GM12878 (cell line): ENCODE data around the gene MAZ. TPM values are rescaled to one million over a fixed set of nuclear protein-coding genes. Genes with fewer than 3 reads are reported as not detected.

Experiments
- ATAC-seq: fragments of 200-7000 bp; cut with Tn5 transposase; 3 replicates; pipeline ENCODE4 v1.9.1; 2020; ENCODE audit warnings: mild to moderate bottlenecking, moderate library complexity
- BruUV-seq: library from RNA; stranded (reverse); fragments of 400-500 nt; replicated peaks from 2 replicates; lab custom pipeline; 2021; lab: Mats Ljungman, UMichigan
- CTCF ChIA-PET: fragments of 300-600 bp; sonication (Branson Sonifier 250); formaldehyde crosslinking; extraction: SDS; loops from one replicate; lab custom pipeline; 2021; ENCODE audit warnings: inconsistent platforms; lab: Yijun Ruan, JAX
- POLR2A ChIA-PET: fragments of 350-600 bp; formaldehyde crosslinking; extraction: SDS; loops from one replicate; lab custom pipeline; 2021; ENCODE audit warnings: inconsistent platforms; lab: Charles Lee
- RAD21 ChIA-PET: fragments of 300-600 bp; sonication (Branson Sonifier 250); formaldehyde crosslinking; loops from one replicate; lab custom pipeline; 2023; ENCODE audit warnings: antibody characterized with exemption; ENCODE audit not compliant: unreplicated experiment; lab: Charles Lee
- SMC1A ChIA-PET: fragments of 300-600 bp; sonication (Branson Sonifier 250); formaldehyde crosslinking; loops from one replicate; lab custom pipeline; 2023; ENCODE audit not compliant: unreplicated experiment, uncharacterized antibody; lab: Charles Lee
- DNase-seq: peaks from one replicate; pipeline ENCODE4 v3.0.0-alpha.2; 2011; ENCODE audit warnings: low read depth, low spot score
- FAIRE-seq: peaks from 3 replicates; lab custom pipeline; 2011; peaks lifted over from hg19 to GRCh38; lab: Jason Lieb, UNC
- H2AFZ ChIP-seq: 2 replicates; pipeline ENCODE4 v1.6.0; 2011; ENCODE audit warnings: low read depth, low read length, control low read depth; ENCODE audit not compliant: control insufficient read depth
- H3K27ac ChIP-seq: 2 replicates; pipeline ENCODE4 v1.5.1; 2011; ENCODE audit warnings: control low read depth; ENCODE audit not compliant: control insufficient read depth, insufficient read depth
- H3K27me3 ChIP-seq, 2 experiments: replicated peaks in 1 of 2; 2 replicates each; pipeline versions ENCODE4 v1.6.0 to v1.6.1; 2011; ENCODE audit warnings: low read length in 1 of 2; ENCODE audit not compliant: control insufficient read depth in 2 of 2, insufficient read depth in 2 of 2
- H3K36me3 ChIP-seq, 2 experiments: 2 replicates each; pipeline ENCODE4 v1.5.1; 2011; ENCODE audit warnings: low read length in 1 of 2; ENCODE audit not compliant: control insufficient read depth in 2 of 2, insufficient read depth in 2 of 2
- H3K4me1 ChIP-seq: 2 replicates; pipeline ENCODE4 v1.6.1; 2011; ENCODE audit warnings: mild to moderate bottlenecking, low read length, moderate library complexity, mixed read lengths; ENCODE audit not compliant: control insufficient read depth, insufficient read depth
- H3K4me2 ChIP-seq: 2 replicates; pipeline ENCODE4 v1.6.0; 2011; ENCODE audit warnings: control low read depth; ENCODE audit not compliant: control insufficient read depth, insufficient read depth
- H3K4me3 ChIP-seq: fragments of 200-600 bp; sonication (generic); 2 replicates; pipeline ENCODE4 v1.5.1; 2016
- H3K79me2 ChIP-seq: 2 replicates; pipeline ENCODE4 v1.6.0; 2011; ENCODE audit warnings: low read length; ENCODE audit not compliant: control insufficient read depth, insufficient read depth
- H3K9ac ChIP-seq: 2 replicates; pipeline ENCODE4 v1.8.0; 2011; ENCODE audit warnings: low read length, control low read depth, mixed read lengths; ENCODE audit not compliant: control insufficient read depth, insufficient read depth
- H3K9me3 ChIP-seq: replicated peaks from 3 replicates; pipeline ENCODE4 v1.5.1; 2011; ENCODE audit warnings: mild to moderate bottlenecking, low read length; ENCODE audit not compliant: control insufficient read depth, insufficient read depth
- H4K20me1 ChIP-seq: 2 replicates; pipeline ENCODE4 v1.6.0; 2011; ENCODE audit not compliant: control insufficient read depth, insufficient read depth
- ASH2L ChIP-seq: fragments of 300-600, 200-600 bp; sonication (generic); IDR thresholded peaks from 2 replicates; pipeline ENCODE4 v1.6.1; 2017; ENCODE audit warnings: low read depth, mild to moderate bottlenecking, borderline replicate concordance
- CHD4 ChIP-seq: fragments of 200-600 bp; sonication (generic); IDR thresholded peaks from 2 replicates; pipeline ENCODE4 v1.6.1; 2016; ENCODE audit warnings: mild to moderate bottlenecking
- FOXK2 ChIP-seq: fragments of 450-650 bp; IDR thresholded peaks from 2 replicates; pipeline ENCODE4 v1.6.1; 2017; ENCODE audit warnings: mild to moderate bottlenecking, moderate library complexity
- FOXM1 ChIP-seq: IDR thresholded peaks from 2 replicates; pipeline ENCODE4 v1.6.1; 2012; ENCODE audit warnings: low read depth, mild to moderate bottlenecking, inconsistent platforms, low read length, moderate library complexity
- KLF5 ChIP-seq: fragments of 450-650 bp; IDR thresholded peaks from 2 replicates; pipeline ENCODE4 v1.6.1; 2014; ENCODE audit warnings: mild to moderate bottlenecking; ENCODE audit not compliant: partially characterized antibody
- NBN ChIP-seq: fragments of 450-650 bp; IDR thresholded peaks from 2 replicates; pipeline ENCODE4 v1.6.1; 2016
- NR2C2 ChIP-seq: IDR thresholded peaks from 2 replicates; pipeline ENCODE4 v1.6.1; 2011; ENCODE audit warnings: borderline replicate concordance, low read depth; ENCODE audit not compliant: control insufficient read depth, insufficient read length
- RFX5 ChIP-seq: IDR thresholded peaks from 2 replicates; pipeline ENCODE4 v1.6.1; 2011; ENCODE audit warnings: low read depth, low read length, improper control_type of control experiment
- YY1 ChIP-seq: IDR thresholded peaks from 2 replicates; pipeline ENCODE4 v1.6.1; 2011; ENCODE audit warnings: low read depth, mild to moderate bottlenecking, low read length
- WGBS: methylation state at CpG from one replicate; pipeline ENCODE4 v1.1.6; 2016; ENCODE audit warnings: low lambda C conversion rate; ENCODE audit not compliant: insufficient replicate concordance, insufficient coverage; ENCODE audit errors: missing lambda C conversion rate; 5-methylcytosine and 5-hydroxymethylcytosine counted together
- in situ Hi-C: fragments of 300-500 bp; cut with MboI; formaldehyde crosslinking; loops from 9 replicates; pipeline ENCODE4 v1.14.3; 2018; ENCODE audit warnings: mixed read lengths
- intact Hi-C: fragments of 100-400 bp; cut with micrococcal nuclease; formaldehyde crosslinking; loops from one replicate; pipeline ENCODE4 v1.14.2; 2022; ENCODE audit not compliant: unreplicated experiment
- polyA plus RNA-seq, 11 experiments: library from polyadenylated mRNA; depleted of rRNA in 4 of 11; unstranded in 6 of 11; stranded (reverse) in 5 of 11; fragments of >200 nt; fragmentation: Nextera tagmentation in 4 of 11; fragmentation: Illumina TruSeq in 1 of 11; extraction: Ambion mirVana in 4 of 11; extraction: Trizol in 1 of 11; gene quantifications; 1 replicate in 1 of 11; 2 replicates in 10 of 11; pipeline versions ENCODE4 v1.2.1 to v1.2.3, GENCODE V29; 2011 to 2016; ENCODE audit warnings: inconsistent platforms in 2 of 11, missing spikeins in 2 of 11, low read depth in 1 of 11
- total RNA-seq, 4 experiments: library from RNA; depleted of rRNA in 3 of 4; stranded (reverse); fragments of >200 nt in 3 of 4; fragmentation: Illumina TruSeq in 1 of 4; extraction: Trizol in 1 of 4; gene quantifications; 2 replicates each; pipeline versions ENCODE4 v1.2.1 to v1.2.3, GENCODE V29; 2013 to 2021
- TF ChIP-seq, protein P1 (sequence below): fragments of 450-650 bp; IDR thresholded peaks from 2 replicates; pipeline ENCODE4 v1.6.1; 2017; ENCODE audit warnings: mild to moderate bottlenecking
- TF ChIP-seq, protein P2 (sequence below): fragments of 450-650 bp; formaldehyde crosslinking; IDR thresholded peaks from 2 replicates; pipeline ENCODE4 v1.5.0; 2022; ENCODE audit warnings: mild to moderate bottlenecking, missing genetic modification characterization
- TF ChIP-seq, protein P3 (sequence below): fragments of 450-650 bp; IDR thresholded peaks from 2 replicates; pipeline ENCODE4 v1.6.1; 2018; ENCODE audit warnings: mild to moderate bottlenecking, low read depth, moderate library complexity; ENCODE audit not compliant: partially characterized antibody
- TF ChIP-seq, protein P4 (sequence below): IDR thresholded peaks from 2 replicates; pipeline ENCODE4 v1.6.1; 2012; ENCODE audit warnings: low read depth, low read length, improper control_type of control experiment

Gene MAZ
- total and polyA plus RNA-seq, 10 of the 15 experiments (the other 5 are each of a cell fraction or from before 2014, with no cell fraction given): 23.9 to 309 (median 116) TPM

DNA sequence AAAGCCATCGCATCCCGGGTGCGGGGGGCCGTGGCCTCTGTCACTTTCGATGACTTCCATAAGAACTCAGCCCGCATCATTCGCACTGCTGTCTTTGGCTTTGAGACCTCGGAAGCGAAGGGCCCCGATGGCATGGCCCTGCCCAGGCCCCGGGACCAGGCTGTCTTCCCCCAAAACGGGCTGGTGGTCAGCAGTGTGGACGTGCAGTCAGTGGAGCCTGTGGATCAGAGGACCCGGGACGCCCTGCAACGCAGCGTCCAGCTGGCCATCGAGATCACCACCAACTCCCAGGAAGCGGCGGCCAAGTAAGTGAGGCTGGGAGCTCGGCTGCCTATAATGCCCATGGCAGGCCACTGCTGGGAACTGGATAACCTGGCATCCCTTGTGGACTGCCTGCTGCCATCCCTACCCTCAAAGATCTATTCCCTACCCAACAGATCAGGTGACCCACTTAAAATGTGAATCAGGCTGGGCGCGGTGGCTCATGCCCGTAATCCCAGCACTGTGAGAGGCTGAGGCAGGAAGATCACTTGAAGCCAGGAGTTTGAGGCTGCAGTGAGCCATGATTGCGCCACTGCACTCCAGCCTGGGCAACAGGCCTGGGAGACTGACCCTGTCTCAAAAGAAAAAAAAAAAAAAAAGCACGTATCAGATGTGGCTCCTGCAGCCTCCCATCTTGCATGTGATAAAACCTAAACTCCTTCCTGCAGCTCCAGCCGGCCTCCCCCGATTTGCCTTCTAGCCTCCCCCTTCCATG, 38.4 kb downstream of the MAZ start:
- Histone ChIP-seq H3K9me3 (no peaks in the 10 kb centered on the region), H3K27ac (no peak overlapping the region), H3K4me3 (no peak overlapping the region), H4K20me1 (no peaks in the 10 kb centered on the region), H3K4me2 (no peak overlapping the region), H3K36me3 (peaks cover 3 to 6% of the 10 kb centered on the region in 2 experiments; a peak in 3 of 4 replicates), H3K4me1 (no peaks in the 10 kb centered on the region), H3K27me3 (no peaks in the 10 kb centered on the region), H3K9ac (no peak overlapping the region), H3K79me2 (no peaks in the 10 kb centered on the region), H2AFZ (no peak overlapping the region)
- BruUV-seq: no TSS peak
- in situ Hi-C loops (no loop called here), intact Hi-C loops (no loop called here)
- ChIA-PET RAD21 (no interaction called here), POLR2A (no interaction called here), SMC1A (no interaction called here), CTCF (no interaction called here)
- TF ChIP-seq RFX5 (no peak), ASH2L (no peak), CHD4 (no peak), YY1 (no peak), NR2C2 (no peak), FOXM1 (no peak), KLF5 (no peak), FOXK2 (no peak), NBN (no peak)
- TF ChIP-seq, protein P1, sequence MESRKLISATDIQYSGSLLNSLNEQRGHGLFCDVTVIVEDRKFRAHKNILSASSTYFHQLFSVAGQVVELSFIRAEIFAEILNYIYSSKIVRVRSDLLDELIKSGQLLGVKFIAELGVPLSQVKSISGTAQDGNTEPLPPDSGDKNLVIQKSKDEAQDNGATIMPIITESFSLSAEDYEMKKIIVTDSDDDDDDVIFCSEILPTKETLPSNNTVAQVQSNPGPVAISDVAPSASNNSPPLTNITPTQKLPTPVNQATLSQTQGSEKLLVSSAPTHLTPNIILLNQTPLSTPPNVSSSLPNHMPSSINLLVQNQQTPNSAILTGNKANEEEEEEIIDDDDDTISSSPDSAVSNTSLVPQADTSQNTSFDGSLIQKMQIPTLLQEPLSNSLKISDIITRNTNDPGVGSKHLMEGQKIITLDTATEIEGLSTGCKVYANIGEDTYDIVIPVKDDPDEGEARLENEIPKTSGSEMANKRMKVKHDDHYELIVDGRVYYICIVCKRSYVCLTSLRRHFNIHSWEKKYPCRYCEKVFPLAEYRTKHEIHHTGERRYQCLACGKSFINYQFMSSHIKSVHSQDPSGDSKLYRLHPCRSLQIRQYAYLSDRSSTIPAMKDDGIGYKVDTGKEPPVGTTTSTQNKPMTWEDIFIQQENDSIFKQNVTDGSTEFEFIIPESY: no peak
- TF ChIP-seq, protein P2, sequence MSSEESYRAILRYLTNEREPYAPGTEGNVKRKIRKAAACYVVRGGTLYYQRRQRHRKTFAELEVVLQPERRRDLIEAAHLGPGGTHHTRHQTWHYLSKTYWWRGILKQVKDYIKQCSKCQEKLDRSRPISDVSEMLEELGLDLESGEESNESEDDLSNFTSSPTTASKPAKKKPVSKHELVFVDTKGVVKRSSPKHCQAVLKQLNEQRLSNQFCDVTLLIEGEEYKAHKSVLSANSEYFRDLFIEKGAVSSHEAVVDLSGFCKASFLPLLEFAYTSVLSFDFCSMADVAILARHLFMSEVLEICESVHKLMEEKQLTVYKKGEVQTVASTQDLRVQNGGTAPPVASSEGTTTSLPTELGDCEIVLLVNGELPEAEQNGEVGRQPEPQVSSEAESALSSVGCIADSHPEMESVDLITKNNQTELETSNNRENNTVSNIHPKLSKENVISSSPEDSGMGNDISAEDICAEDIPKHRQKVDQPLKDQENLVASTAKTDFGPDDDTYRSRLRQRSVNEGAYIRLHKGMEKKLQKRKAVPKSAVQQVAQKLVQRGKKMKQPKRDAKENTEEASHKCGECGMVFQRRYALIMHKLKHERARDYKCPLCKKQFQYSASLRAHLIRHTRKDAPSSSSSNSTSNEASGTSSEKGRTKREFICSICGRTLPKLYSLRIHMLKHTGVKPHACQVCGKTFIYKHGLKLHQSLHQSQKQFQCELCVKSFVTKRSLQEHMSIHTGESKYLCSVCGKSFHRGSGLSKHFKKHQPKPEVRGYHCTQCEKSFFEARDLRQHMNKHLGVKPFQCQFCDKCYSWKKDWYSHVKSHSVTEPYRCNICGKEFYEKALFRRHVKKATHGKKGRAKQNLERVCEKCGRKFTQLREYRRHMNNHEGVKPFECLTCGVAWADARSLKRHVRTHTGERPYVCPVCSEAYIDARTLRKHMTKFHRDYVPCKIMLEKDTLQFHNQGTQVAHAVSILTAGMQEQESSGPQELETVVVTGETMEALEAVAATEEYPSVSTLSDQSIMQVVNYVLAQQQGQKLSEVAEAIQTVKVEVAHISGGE (CRISPR knock-in tag): no peak
- TF ChIP-seq, protein P3, sequence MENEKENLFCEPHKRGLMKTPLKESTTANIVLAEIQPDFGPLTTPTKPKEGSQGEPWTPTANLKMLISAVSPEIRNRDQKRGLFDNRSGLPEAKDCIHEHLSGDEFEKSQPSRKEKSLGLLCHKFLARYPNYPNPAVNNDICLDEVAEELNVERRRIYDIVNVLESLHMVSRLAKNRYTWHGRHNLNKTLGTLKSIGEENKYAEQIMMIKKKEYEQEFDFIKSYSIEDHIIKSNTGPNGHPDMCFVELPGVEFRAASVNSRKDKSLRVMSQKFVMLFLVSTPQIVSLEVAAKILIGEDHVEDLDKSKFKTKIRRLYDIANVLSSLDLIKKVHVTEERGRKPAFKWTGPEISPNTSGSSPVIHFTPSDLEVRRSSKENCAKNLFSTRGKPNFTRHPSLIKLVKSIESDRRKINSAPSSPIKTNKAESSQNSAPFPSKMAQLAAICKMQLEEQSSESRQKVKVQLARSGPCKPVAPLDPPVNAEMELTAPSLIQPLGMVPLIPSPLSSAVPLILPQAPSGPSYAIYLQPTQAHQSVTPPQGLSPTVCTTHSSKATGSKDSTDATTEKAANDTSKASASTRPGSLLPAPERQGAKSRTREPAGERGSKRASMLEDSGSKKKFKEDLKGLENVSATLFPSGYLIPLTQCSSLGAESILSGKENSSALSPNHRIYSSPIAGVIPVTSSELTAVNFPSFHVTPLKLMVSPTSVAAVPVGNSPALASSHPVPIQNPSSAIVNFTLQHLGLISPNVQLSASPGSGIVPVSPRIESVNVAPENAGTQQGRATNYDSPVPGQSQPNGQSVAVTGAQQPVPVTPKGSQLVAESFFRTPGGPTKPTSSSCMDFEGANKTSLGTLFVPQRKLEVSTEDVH: no peak
- TF ChIP-seq, protein P4, sequence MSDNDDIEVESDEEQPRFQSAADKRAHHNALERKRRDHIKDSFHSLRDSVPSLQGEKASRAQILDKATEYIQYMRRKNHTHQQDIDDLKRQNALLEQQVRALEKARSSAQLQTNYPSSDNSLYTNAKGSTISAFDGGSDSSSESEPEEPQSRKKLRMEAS: no peak
- ATAC-seq: no peak
- no peak for DNase-seq
- no peak for FAIRE-seq
- 95% methylated on average over 28 of the region's 28 CpGs for WGBS
